RWPE2 (cell line): ENCODE data around the gene RASD2.

Experiments used
- ATAC-seq: fragments of 200-7000 bp; cut with Tn5 transposase; 3 replicates; pipeline ENCODE4 v1.9.1; 2021; ENCODE audit warnings: low read depth
- DNase-seq: peaks from one replicate; pipeline ENCODE4 v3.0.0-alpha.2; 2020; ENCODE audit warnings: low spot score
- H3K27ac ChIP-seq: fragments of 450-650 bp; 2 replicates; pipeline ENCODE4 v1.5.1; 2017; ENCODE audit warnings: mild to moderate bottlenecking; ENCODE audit not compliant: poor library complexity, severe bottlenecking
- H3K27me3 ChIP-seq: fragments of 250-450 bp; sonication (Bioruptor Pico); 2 replicates; pipeline ENCODE4 v1.5.1; 2021; ENCODE audit warnings: mild to moderate bottlenecking, moderate library complexity; ENCODE audit not compliant: insufficient read depth, poor library complexity, severe bottlenecking
- H3K36me3 ChIP-seq: fragments of 250-450 bp; sonication (Bioruptor Pico); 2 replicates; pipeline ENCODE4 v1.5.1; 2020; ENCODE audit warnings: low read depth, mild to moderate bottlenecking, moderate library complexity
- H3K4me1 ChIP-seq: fragments of 250-450 bp; sonication (Bioruptor Pico); 2 replicates; pipeline ENCODE4 v1.5.1; 2021; ENCODE audit warnings: mild to moderate bottlenecking, moderate library complexity; ENCODE audit not compliant: insufficient read depth, poor library complexity, severe bottlenecking
- H3K4me3 ChIP-seq: fragments of 250-450 bp; sonication (Bioruptor Pico); 2 replicates; pipeline ENCODE4 v1.5.1; 2021; ENCODE audit warnings: mild to moderate bottlenecking, moderate library complexity; ENCODE audit not compliant: severe bottlenecking
- H3K9me3 ChIP-seq: fragments of 250-450 bp; sonication (Bioruptor Pico); 2 replicates; pipeline ENCODE4 v1.5.1; 2021; ENCODE audit warnings: mild to moderate bottlenecking, moderate library complexity; ENCODE audit not compliant: severe bottlenecking
- TF ChIP-seq, protein P1 (sequence below): fragments of 450-650 bp; IDR thresholded peaks from one replicate; pipeline ENCODE4 v1.5.1; 2017; ENCODE audit warnings: mild to moderate bottlenecking, moderate library complexity; ENCODE audit not compliant: poor library complexity, severe bottlenecking

Gene RASD2

DNA sequence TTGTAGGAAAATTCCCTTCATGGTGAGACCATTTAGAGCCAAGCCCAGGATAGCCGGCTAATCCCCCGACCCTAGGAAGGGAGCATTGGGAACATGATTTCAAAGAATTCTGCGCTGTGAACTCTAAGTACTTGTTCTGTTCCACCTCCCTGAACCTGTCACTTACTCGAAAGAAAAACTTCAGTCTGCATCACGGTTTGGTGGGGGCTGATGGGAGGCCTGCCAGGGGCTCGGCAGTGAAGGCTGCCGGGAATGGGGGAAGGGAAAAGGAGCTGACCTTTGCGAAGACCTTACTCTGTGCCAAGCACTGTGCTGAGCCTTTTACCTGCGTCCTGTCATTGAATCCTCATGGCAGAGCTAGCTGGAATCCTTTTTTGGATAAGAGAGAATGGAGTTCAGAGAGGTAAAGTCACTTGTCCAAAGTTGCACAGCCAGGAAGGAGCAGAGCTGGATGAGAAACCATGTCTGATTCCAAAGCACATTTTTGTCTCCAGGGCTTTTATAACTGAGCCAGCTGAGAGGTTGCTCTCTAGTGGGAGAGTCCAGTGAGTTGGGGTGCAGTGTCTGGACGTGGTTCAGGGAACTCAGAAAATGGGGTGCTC is 15.4 kb downstream of the RASD2 start:
- TF ChIP-seq, protein P1, sequence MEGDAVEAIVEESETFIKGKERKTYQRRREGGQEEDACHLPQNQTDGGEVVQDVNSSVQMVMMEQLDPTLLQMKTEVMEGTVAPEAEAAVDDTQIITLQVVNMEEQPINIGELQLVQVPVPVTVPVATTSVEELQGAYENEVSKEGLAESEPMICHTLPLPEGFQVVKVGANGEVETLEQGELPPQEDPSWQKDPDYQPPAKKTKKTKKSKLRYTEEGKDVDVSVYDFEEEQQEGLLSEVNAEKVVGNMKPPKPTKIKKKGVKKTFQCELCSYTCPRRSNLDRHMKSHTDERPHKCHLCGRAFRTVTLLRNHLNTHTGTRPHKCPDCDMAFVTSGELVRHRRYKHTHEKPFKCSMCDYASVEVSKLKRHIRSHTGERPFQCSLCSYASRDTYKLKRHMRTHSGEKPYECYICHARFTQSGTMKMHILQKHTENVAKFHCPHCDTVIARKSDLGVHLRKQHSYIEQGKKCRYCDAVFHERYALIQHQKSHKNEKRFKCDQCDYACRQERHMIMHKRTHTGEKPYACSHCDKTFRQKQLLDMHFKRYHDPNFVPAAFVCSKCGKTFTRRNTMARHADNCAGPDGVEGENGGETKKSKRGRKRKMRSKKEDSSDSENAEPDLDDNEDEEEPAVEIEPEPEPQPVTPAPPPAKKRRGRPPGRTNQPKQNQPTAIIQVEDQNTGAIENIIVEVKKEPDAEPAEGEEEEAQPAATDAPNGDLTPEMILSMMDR: no peak
- no peak for DNase-seq
- H3K9me3 ChIP-seq: no peaks in the 10 kb centered on the region
- no peaks in the 10 kb centered on the region for H3K4me1 ChIP-seq
- H3K27ac ChIP-seq: no peak overlapping the region
- H3K27me3 ChIP-seq: no peaks in the 10 kb centered on the region
- no peak overlapping the region for H3K4me3 ChIP-seq
- no peaks in the 10 kb centered on the region for H3K36me3 ChIP-seq
- ATAC-seq: no peak

DNA sequence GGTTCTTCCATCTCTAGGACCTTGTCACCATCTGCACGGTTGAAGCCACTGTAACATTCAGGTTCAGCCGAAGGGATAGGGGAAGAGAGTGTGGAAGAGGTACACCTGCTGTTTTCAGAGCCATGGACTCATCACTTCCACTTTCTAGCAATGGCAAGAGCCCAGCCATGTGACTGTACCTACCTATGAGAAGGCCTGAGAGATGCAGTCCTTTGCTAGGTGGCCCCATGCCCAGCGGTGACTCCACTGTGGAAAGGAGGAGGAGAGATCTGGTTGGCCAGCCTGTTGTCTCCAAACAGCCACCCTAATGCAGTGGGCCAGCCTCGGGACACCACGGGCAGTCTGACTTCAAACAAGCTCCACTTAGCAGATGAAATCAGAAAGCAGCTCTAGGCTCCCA is 16.0 kb downstream of the RASD2 start:
- Histone ChIP-seq H3K36me3 (no peaks in the 10 kb centered on the region), H3K27ac (no peak overlapping the region), H3K4me1 (peaks cover 3% of the 10 kb centered on the region), H3K9me3 (no peaks in the 10 kb centered on the region), H3K27me3 (no peaks in the 10 kb centered on the region), H3K4me3 (no peak overlapping the region)
- DNase-seq (no peak), ATAC-seq (no peak)
- TF ChIP-seq, protein P1: no peak

DNA sequence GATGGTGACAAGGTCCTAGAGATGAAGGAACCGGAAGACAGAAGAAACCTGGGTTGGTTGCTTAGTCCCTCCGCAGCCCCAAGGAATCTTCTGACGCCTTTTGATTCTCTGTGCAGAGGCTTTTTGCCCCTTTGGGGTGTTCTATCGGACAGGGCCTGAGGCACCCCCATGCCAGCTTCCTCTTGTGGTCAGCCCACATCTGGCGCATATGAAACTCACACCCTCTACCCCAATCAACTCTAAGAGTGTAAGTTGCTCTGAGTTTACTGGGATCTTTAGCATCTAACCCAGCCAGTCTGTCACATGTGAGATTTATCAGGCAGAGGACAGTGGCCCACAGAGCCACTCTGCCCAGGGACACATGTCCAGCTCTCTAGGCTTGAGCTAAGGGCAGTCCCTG is 17.4 kb downstream of the RASD2 start:
- H3K9me3 ChIP-seq: no peaks in the 10 kb centered on the region
- H3K27me3 ChIP-seq: no peaks in the 10 kb centered on the region
- H3K4me3 ChIP-seq: no peak overlapping the region
- H3K36me3 ChIP-seq: no peaks in the 10 kb centered on the region
- TF ChIP-seq, protein P1: no peak
- DNase-seq (no peak), ATAC-seq (no peak)
- H3K4me1 ChIP-seq: peaks cover 9% of the 10 kb centered on the region
- H3K27ac ChIP-seq: no peak overlapping the region

DNA sequence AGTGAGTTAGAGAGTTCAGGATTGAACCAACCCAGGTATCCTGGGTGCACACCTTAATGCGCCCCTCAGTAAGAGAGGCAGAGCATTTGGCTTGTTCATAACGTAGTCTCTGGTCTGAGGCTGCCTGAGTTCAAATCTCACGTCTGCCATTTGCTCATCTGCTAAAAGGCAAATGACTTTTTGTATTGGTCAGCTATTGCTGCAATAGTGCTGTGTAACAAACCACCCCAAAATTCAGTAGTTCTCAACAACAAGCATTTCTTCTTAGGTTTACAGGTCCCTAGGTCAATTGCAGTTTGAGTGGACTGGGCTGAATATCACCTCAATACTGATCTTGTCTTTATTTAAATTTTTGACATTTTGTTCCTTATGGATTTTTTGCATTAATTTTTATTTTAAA is 18.1 kb downstream of the RASD2 start:
- no peak overlapping the region for H3K4me3 ChIP-seq
- H3K27ac ChIP-seq: no peak overlapping the region
- H3K9me3 ChIP-seq: no peaks in the 10 kb centered on the region
- no peaks in the 10 kb centered on the region for H3K27me3 ChIP-seq
- H3K4me1 ChIP-seq: peaks cover 9% of the 10 kb centered on the region
- DNase-seq: no peak
- TF ChIP-seq, protein P1: no peak
- H3K36me3 ChIP-seq: no peaks in the 10 kb centered on the region
- no peak for ATAC-seq

DNA sequence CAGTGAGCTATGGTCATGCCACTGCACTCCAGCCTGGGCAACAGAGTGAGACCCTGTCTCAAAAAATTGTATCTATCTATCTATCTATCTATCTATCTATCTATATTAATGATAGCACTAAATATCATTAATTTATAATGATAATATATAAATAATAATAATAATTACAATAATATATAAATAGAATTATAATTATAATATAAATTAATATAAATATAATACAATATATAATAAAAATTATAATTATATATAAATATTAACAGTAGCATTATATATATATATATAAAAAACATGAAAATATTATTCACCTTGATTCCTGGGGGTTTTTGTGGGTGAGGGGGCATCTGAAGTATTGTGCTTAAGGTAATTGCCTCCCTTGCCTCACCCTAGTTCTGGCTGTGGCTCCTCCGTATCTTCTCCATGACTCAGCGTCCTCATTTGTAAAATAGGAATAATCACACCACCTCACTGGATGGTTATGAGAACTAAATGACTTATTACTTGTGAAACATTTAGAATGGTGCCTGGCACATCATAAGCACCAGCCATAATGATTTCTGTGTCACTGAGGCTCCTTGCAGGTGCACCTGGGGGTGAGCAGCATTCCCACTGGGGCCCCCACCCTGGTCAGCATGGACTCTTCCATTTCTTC is 18.8 kb downstream of the RASD2 start:
- H3K4me3 ChIP-seq: no peak overlapping the region
- ATAC-seq: no peak

More for the DNA sequence above, 18.8 kb downstream of the RASD2 start:
- no peak for DNase-seq
- Histone ChIP-seq H3K36me3 (no peaks in the 10 kb centered on the region), H3K4me1 (peaks cover 9% of the 10 kb centered on the region), H3K27me3 (no peaks in the 10 kb centered on the region), H3K9me3 (no peaks in the 10 kb centered on the region), H3K27ac (no peak overlapping the region)
- TF ChIP-seq, protein P1: no peak
